Measurements from ENCODE around the gene NLRC5.

DNA sequence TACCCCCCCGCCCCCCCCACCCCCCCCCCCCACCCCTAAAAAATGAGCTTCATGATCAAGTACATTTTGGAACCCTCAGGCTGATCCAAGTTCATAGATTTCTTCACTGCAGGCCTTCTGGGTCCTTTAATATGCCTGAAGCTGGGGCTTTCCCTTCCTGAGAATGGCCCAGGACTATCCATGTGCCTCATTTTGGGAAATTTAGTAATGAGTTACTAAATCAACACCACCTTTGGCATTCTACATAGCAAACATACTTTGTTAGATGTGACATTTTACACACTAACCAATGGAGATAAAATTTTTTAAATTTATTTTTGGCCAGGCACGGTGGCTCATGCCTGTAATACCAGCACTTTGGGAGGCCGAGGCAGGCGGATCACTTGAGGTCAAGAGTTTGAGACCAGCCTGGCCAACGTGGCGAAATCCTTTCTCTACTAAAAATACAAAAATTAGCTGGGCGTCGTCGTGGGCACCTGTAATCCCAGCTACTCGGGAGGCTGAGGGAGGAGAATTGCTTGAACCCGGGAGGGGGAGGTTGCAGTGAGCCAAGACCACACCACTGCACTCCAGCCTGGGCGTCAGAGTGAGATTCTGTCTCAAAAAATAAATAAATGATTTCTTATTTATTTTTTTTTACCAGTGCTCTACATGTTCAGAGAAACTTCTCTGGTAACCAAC, 43.4 kb upstream of the NLRC5 start:
- TF ChIP-seq POLR2A (IDR thresholded peaks at IDR 0.05) (no peak), POLR2AphosphoS5 (IDR thresholded peaks at IDR 0.05) (no peak)
- TF ChIP-seq, protein P1, sequence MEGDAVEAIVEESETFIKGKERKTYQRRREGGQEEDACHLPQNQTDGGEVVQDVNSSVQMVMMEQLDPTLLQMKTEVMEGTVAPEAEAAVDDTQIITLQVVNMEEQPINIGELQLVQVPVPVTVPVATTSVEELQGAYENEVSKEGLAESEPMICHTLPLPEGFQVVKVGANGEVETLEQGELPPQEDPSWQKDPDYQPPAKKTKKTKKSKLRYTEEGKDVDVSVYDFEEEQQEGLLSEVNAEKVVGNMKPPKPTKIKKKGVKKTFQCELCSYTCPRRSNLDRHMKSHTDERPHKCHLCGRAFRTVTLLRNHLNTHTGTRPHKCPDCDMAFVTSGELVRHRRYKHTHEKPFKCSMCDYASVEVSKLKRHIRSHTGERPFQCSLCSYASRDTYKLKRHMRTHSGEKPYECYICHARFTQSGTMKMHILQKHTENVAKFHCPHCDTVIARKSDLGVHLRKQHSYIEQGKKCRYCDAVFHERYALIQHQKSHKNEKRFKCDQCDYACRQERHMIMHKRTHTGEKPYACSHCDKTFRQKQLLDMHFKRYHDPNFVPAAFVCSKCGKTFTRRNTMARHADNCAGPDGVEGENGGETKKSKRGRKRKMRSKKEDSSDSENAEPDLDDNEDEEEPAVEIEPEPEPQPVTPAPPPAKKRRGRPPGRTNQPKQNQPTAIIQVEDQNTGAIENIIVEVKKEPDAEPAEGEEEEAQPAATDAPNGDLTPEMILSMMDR (IDR thresholded peaks at IDR 0.05) = no peak
